ENCODE data around the gene SERPINA6. TPM values are rescaled to one million over a fixed set of nuclear protein-coding genes. Genes with fewer than 3 reads are reported as not detected.

The SERPINA6 gene
- polyA plus RNA-seq, 3 donors = not detected

DNA sequence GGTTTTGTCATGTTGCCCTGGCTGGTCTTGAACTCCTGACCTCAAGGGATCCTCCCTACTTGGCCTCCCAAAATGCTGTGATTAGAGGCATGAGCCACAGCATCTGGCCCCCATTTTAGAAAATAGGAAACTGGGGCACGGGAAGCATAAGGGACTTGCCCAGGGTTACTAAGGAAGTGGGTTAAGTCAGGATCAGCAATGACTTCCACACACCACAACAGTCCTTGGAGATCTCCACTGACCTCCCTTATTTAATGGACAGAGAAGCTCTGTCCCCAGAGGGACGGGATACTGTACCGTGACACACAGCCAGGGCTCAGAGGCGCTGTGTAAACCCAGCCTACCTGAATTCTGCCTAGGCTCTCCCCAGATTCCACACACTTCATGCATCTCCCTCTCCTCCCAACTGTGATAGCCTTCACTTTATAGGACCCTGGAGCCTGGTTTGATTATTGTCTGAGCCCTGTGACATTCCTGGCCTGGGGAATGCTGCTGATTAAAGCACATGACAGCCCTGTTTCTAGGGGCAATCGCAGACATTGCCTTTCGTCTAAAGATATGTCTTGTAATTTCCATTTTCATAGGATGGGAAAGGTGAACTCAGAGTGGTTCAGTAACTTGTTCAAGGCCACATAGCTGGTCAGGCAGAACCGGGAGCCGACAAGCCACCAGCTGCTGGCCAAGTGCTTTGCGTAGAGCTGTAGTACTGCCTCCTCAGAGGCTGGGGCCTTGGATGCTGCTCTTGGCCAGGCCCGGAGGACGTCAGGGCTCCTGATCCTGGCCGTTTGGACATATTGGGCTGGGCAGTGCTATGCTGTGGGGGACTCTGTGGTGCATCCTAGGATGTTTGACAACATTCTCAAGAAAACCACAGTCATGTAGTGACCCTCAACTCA, 44.5 kb upstream of the SERPINA6 start:
- Mint-ChIP-seq H3K4me3 (peak overlapping the region in 1 of 2 donors; percentile 53), H3K9me3 (peaks cover 0 to 4% (median 0%) of the 10 kb centered on the region in 7 donors), H3K27ac (peak overlapping the region; percentile 46 to 86 (median 77)), H3K4me1 (peaks cover 23% of the 10 kb centered on the region), H3K27me3 (ENCODE audit: low read depth in 3 of 3) (peaks cover 2 to 3% (median 2%) of the 10 kb centered on the region in 3 donors), H3K36me3 (peaks cover 0 to 2% of the 10 kb centered on the region in 2 donors)
- WGBS (ENCODE audit: insufficient coverage) = 86% methylated on average over 10 of the region's 12 CpGs
- no peaks in the 10 kb centered on the region for H3K9me3 ChIP-seq (replicated peaks in 1 of 2; ENCODE audit: control insufficient read depth in 1 of 2, insufficient read depth in 1 of 2, low read length in 2 of 2)
- peak overlapping the region; percentile 38 to 58 for H3K27ac ChIP-seq (ENCODE audit: low read depth in 1 of 2, low read length in 2 of 2)
- intact Hi-C loops (cut with micrococcal nuclease) = no loop called here
- H2AFZ ChIP-seq (ENCODE audit: insufficient read depth, low read depth, low read length, poor library complexity, severe bottlenecking) = no peak overlapping the region
- H3K36me3 ChIP-seq (replicated peaks in 1 of 2; ENCODE audit: control insufficient read depth in 1 of 2, insufficient read depth in 2 of 2, low read length in 2 of 2) = no peaks in the 10 kb centered on the region
- H3K4me2 ChIP-seq (replicated peaks; ENCODE audit: extremely low read depth, low read length, poor library complexity, severe bottlenecking) = no peak overlapping the region
- H3K4me1 ChIP-seq (ENCODE audit: control insufficient read depth in 1 of 2, insufficient read depth in 2 of 2, low read length in 2 of 2) = peaks cover 22% of the 10 kb centered on the region in 2 donors
- H3K79me2 ChIP-seq (ENCODE audit: insufficient read depth, low read length) = no peaks in the 10 kb centered on the region
- DNase-seq = peak; percentile 66 to 86 (median 72)
- no peak overlapping the region for H3K9ac ChIP-seq (ENCODE audit: insufficient read depth, low read length, poor library complexity, severe bottlenecking)
- H4K20me1 ChIP-seq (ENCODE audit: insufficient read depth, low read length) = no peaks in the 10 kb centered on the region
- no peaks in the 10 kb centered on the region for H3K27me3 ChIP-seq (ENCODE audit: control insufficient read depth in 2 of 2, insufficient read depth in 2 of 2, low read length in 2 of 2)
- H3K4me3 ChIP-seq (replicated peaks in 1 of 3; ENCODE audit: low read depth in 2 of 3, low read length in 3 of 3) = no peak overlapping the region
- TF ChIP-seq, protein P1, sequence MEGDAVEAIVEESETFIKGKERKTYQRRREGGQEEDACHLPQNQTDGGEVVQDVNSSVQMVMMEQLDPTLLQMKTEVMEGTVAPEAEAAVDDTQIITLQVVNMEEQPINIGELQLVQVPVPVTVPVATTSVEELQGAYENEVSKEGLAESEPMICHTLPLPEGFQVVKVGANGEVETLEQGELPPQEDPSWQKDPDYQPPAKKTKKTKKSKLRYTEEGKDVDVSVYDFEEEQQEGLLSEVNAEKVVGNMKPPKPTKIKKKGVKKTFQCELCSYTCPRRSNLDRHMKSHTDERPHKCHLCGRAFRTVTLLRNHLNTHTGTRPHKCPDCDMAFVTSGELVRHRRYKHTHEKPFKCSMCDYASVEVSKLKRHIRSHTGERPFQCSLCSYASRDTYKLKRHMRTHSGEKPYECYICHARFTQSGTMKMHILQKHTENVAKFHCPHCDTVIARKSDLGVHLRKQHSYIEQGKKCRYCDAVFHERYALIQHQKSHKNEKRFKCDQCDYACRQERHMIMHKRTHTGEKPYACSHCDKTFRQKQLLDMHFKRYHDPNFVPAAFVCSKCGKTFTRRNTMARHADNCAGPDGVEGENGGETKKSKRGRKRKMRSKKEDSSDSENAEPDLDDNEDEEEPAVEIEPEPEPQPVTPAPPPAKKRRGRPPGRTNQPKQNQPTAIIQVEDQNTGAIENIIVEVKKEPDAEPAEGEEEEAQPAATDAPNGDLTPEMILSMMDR (IDR thresholded peaks at IDR 0.05) = no peak

DNA sequence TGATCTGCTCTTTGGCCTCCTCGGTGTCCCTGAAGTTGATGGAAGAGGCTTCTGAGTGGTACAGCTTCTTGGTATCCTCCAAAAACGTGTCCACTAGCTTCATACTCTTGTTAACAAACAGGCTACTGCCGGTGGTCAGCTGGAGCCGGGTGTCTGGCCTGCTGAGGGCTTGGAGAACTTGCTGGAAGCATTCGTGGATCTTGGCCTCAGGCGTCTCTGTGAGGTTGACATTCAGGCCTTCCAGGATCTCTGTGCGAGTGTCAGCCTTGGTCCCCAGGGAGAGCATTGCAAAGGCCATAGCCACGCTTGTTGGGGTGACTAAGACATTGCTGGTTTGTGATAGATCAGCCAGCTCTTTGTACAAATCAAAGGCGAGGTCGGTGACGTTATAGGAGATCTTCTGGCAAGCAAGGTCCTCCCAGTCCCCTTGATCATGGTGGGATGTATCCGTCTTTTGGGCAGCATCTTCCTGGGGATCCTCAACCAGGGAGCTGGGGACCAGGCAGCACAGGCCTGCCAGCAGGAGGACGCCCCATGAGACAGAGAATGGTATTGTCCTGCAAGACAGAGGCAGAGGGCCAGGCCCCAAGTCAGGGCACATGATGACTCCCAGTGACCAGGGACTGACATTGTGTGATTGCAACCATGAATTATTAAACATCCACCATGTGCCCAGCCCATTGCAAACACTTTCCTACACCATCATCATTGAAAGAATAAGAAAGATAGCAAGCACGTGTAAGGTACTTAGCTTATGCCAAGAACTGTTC, 43.2 kb upstream of the SERPINA6 start, which contains the start of gene SERPINA2:
Gene SERPINA2 (minus strand): TSS at position 553 of the 770 bp plus-strand sequence.
- no peaks in the 10 kb centered on the region for H3K27me3 ChIP-seq (ENCODE audit: control insufficient read depth in 2 of 2, insufficient read depth in 2 of 2, low read length in 2 of 2)
- intact Hi-C loops (cut with micrococcal nuclease) = no loop called here
- 98% methylated on average over 11 of the region's 14 CpGs for WGBS (ENCODE audit: insufficient coverage)
- Mint-ChIP-seq H3K4me1 (peaks cover 23% of the 10 kb centered on the region), H3K4me3 (peak within 1 kb of the TSS in 1 of 2 donors; percentile 53), H3K9me3 (peaks cover 0 to 2% (median 0%) of the 10 kb centered on the region in 7 donors), H3K27ac (peak within 1 kb of the TSS; percentile 46 to 86 (median 77)), H3K36me3 (peaks cover 0 to 2% of the 10 kb centered on the region in 2 donors), H3K27me3 (ENCODE audit: low read depth in 3 of 3) (peaks cover 0 to 4% (median 2%) of the 10 kb centered on the region in 3 donors)
- peaks cover 22% of the 10 kb centered on the region in 2 donors for H3K4me1 ChIP-seq (ENCODE audit: control insufficient read depth in 1 of 2, insufficient read depth in 2 of 2, low read length in 2 of 2)
- H3K36me3 ChIP-seq (replicated peaks in 1 of 2; ENCODE audit: control insufficient read depth in 1 of 2, insufficient read depth in 2 of 2, low read length in 2 of 2) = no peaks in the 10 kb centered on the region
- no peak within 1 kb of the TSS for H3K4me3 ChIP-seq (replicated peaks in 1 of 3; ENCODE audit: low read depth in 2 of 3, low read length in 3 of 3)
- peak in 1 of 3 donors; percentile 61 for DNase-seq
- peak within 1 kb of the TSS; percentile 38 to 58 for H3K27ac ChIP-seq (ENCODE audit: low read depth in 1 of 2, low read length in 2 of 2)
- TF ChIP-seq, protein P1 (IDR thresholded peaks at IDR 0.05) = no peak
- H3K4me2 ChIP-seq (replicated peaks; ENCODE audit: extremely low read depth, low read length, poor library complexity, severe bottlenecking) = no peak within 1 kb of the TSS
- H3K9ac ChIP-seq (ENCODE audit: insufficient read depth, low read length, poor library complexity, severe bottlenecking) = no peak within 1 kb of the TSS
- H4K20me1 ChIP-seq (ENCODE audit: insufficient read depth, low read length) = no peaks in the 10 kb centered on the region
- no peak within 1 kb of the TSS for H2AFZ ChIP-seq (ENCODE audit: insufficient read depth, low read depth, low read length, poor library complexity, severe bottlenecking)
- H3K9me3 ChIP-seq (replicated peaks in 1 of 2; ENCODE audit: control insufficient read depth in 1 of 2, insufficient read depth in 1 of 2, low read length in 2 of 2) = no peaks in the 10 kb centered on the region
- no peaks in the 10 kb centered on the region for H3K79me2 ChIP-seq (ENCODE audit: insufficient read depth, low read length)

Measured in CD14-positive monocyte (primary cell).